NCI-H1105 treated with DMSO at 0.1 percent for 48 hours (cell line): Measurements from ENCODE around the gene LIPT2.

Experiments
- DNase-seq: peaks from one replicate; lab custom pipeline; 2025; lab: John Stamatoyannopoulos, UW

Gene LIPT2

DNA sequence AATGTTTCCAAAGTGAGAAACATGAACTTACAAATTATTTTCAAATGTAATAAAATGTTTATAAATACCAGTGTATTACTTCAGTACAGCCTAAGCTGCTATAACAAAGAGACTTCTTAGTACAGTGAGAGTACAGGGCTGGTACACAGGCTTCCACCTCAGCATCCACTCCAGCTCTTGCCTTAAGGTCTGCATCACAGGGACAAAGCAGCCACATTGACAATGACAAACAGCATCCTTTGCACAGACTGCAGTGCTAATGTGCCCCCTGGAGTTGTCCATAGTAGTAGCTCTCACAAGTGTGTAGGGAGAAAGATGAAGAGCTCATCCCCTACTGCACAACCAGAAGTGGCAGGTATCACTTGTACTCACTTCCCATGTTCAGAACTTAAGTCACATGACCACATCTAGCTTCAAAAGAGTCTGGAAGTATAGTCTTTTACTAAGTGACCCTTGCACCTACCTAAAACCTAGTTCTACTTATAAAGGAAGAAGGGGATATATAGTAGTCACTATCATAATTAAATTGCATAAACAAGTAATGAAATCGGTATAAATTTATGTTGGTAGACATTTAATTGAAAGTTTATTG is 10.7 kb upstream of the LIPT2 start:
- DNase-seq, result no peak

DNA sequence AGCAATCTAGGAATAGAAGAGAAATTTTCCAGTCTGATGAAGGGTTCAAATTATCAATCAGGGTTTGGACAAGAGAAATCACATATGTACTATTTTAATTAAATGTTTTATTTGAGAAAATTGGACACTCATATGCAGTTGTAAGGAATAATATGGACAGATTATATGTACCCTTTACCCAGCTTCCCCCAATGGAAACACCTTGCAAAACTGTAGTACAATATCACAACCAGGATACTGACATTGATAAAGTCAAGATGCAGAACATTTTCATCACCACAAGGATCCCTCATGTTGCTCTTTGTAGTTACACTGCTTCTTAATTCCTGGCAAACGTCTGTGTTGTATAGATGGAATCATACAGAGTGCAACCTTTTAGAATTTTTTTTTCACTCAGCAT is 1.4 kb upstream of the LIPT2 start:
- no peak for DNase-seq

DNA sequence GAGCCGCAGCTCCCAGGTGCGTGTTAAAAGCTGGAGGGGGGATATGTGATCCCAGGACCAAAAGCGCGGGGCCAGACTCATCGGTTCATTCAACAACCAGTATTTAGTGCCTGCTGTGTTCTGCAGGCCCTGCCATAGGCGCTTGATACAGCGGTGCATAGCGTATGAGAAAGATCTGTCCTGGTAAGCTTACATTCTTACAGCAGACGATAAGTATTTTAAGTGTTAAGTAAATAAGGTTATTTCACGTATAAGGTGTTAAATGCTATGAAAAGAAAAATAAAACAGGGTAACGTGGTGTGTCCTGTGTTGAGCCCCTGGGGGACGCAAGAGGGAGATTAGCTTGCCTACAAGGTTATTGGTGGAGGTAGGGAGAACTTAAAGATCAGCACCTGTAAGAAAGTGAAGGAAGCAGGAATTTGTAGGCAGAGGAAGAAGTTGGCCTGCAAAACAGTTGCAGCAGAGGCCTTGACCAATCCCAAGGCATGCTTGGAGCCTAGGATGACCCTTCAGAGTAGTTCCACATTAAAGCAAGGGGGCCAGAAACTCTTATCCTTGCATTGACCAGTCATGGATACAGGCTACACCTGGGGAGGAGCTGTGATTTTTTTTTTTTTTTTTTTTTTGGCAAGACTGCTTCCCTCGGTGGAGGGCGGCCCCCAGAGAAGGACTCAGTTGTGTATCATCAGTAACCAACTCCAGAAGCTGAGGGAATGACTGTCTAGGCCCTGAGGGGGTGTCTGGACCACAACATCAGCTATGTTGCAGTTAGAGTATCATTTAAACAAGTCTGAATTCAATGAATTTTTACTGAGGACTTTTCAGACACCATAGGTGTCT is 487 bp upstream of the LIPT2 start:
- DNase-seq, result peak; percentile 85

DNA sequence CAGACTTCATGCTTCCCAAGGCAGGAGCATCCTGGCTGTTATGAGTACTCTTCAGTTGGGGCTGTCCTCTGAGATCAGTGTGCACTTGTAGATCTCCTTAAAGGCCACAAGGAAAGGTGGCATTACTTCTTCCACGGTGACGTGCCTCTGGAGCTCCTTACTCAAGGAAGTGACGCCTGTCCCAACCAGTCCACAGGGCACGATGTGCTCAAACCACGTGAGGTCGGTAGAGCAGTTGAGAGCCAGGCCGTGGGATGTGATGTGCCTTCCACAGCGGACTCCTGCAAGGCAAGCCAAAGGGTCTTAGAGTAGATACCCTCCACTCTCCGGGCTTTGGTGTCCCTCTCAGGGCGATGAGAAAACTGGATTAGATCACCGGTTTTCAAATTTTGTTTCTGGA is 1.4 kb downstream of the LIPT2 start:
- DNase-seq, result no peak

DNA sequence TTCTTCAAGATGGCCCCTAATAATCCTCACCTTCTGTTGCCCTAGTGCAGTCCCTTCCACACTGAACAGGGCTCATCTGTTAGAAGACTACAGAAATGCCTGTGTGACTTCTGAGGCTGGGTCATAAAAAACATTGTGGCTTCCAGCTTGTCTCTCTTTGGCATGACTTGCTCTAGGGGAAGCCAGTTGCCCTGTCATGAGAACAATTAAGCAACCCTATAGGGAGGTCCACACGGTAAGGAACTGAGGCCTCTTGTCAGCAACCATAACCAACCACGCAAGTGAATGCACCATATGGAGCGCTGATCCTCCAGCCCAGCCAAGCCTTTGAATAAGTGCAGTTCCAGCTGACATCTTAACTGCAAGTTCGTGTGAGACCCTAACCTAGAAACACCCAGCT is 2.6 kb downstream of the LIPT2 start:
- no peak for DNase-seq

DNA sequence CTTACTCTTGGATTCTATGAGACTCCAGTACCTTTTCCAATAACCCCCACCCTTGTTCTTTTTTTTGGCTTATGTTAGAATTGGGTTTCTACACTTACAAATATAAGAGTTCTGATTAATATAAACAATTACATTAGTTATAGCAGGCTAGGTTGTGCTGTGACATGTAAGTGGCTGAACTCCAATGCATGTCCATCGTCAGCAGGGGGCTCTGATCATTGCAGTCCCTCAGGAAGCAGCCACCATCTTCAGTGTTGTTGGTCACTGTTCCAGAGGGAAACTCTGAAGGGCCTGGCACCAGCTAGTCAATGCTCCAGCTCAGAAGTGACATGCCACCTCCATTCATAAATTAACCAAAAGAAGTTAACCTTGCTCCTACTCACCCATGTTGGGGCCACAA is 5.6 kb downstream of the LIPT2 start:
- DNase-seq, result no peak

DNA sequence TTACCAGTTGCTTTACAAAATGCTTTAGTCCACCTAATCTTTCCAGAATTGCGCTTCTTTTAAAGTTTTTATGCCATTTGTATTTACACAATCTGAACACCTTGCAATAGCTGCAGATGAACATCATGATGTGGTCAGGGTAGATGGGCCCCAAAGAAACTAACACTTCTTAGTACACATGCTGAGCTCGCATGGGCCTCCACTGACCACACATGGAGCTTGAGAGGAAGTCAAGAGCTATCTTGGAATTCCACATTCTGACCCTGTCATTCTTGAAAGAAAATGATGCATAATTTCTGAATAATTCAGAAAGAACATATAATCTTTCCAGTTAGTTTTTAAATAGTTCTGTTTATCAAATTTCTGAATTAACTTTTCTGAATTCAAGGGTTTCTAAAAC is 7.7 kb downstream of the LIPT2 start:
- DNase-seq, result no peak

DNA sequence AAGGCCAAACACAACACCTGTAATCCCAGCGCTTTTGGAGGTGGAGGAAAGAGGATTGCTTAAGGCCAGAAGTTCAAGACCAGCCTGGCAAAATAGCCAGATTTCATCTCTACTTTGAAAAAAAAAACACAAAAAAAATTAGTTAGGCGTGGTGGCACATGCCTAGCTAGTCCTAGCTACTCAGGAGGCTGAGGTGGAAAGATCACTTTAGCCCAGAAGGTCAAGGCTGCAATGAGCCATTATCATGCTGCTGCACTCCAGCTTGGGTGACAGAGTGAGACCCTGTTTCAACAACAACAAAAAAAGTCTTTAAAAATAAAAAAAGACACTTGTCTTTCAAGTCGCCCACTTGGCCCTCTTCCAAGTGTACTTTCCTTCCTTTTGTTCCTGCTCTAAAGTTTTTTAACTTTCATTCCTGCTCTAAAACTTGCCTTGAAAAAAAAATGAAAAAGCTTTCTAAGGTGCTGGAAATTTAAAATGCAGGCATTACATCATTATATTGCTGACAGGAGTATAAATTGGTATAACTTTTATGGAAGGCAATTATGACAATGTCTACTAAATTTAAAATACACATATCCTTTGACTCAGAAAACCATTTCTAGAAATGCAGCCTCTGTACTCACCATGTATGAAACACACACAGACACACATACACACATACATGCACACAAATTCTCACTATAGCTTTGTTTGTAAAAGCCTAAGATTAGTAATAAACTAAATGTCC is 12.7 kb downstream of the LIPT2 start:
- no peak for DNase-seq

DNA sequence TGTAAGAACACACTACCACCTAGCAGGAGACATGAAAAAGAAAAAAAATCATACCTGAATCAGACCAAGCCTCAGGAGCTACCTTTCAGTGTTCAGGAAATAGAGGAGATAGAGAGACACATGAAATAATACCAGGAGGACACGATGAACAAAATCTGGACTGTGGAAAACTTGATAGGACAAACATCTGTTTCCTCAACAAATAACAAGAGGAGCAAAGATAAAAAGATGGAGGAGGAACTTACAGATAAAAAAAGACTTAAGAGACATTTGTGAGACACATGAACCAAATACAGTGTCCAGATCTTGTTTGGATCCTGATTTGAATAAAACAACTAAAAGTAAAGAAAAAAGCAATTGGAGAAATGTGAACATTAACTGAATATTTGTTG is 13.8 kb downstream of the LIPT2 start:
- no peak for DNase-seq

DNA sequence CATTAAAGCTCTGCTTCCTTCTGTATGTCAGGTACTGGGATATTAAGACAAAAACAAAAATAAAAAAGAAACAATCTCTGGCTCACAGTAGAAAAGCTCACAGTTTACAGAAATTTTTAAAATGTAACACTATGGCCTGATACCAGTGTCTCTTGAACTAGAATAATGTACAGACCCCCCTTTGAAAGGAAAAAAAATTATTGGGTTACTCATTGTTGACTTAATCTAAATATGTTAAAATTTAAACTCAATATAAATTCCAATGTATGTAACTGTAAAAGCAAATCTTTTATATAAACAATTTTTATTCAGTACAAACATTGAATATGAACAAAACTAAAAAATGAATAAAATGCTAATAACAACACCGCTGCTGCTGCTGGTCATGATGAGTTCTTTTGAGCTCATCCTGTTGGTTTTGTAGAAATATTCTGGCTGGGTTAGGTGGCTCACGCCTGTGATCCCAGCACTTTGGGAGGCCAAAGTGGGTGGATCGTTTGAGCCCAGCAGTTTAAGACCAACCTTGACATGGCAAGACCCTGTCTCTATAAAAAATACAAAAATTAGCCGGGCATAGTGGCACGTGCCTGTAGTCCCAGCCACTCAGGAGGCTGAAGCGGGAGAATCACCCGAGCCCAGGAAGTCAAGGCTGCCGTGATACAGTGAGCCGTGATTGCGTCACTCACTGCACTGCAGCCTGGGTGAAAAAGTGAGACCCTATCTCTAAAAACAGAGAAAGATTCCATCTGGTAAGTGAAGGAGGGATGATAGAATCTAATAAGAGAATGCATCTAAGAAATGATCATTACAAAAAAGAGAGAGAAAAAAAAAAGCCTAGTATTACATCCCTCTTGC is 14.4 kb downstream of the LIPT2 start:
- DNase-seq, result no peak

DNA sequence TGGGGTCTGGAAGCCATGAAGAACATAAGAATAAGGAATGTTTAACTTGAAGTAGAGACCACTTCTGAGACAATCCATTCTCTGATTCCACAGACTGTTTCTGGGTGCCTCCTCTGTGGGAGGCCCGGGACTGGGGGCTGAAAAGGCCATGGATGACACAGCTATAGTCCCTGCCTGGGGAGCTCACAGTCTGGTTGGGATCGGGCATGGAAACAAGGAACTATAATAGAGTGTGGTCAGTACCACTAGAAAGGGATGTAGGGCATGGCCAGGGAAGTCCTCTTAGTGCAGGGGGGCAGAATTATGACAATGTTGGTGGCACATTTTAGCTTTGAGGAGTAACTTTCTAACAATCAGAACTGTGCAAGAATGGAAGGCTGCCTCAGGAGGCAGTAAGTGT is 17.0 kb downstream of the LIPT2 start:
- DNase-seq, result no peak

DNA sequence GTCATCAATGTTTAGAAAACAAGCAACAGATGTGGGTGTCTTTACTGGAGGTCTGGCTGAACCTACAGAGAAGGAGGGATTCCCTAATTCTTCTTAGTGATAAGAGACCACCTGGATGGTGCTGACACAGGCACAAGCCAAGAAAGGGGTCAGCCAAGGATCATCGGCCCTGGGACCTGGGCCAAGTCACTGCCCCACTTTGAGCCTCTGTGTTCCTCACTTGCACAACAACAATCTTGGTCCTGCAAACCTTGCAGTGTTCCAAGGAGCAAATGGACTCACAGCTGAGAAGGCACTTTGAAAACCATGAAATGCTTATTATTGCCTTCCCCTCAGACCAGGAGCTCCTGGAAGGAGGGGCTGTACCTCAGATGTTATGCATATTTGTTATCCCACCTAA is 19.2 kb downstream of the LIPT2 start:
- no peak for DNase-seq

DNA sequence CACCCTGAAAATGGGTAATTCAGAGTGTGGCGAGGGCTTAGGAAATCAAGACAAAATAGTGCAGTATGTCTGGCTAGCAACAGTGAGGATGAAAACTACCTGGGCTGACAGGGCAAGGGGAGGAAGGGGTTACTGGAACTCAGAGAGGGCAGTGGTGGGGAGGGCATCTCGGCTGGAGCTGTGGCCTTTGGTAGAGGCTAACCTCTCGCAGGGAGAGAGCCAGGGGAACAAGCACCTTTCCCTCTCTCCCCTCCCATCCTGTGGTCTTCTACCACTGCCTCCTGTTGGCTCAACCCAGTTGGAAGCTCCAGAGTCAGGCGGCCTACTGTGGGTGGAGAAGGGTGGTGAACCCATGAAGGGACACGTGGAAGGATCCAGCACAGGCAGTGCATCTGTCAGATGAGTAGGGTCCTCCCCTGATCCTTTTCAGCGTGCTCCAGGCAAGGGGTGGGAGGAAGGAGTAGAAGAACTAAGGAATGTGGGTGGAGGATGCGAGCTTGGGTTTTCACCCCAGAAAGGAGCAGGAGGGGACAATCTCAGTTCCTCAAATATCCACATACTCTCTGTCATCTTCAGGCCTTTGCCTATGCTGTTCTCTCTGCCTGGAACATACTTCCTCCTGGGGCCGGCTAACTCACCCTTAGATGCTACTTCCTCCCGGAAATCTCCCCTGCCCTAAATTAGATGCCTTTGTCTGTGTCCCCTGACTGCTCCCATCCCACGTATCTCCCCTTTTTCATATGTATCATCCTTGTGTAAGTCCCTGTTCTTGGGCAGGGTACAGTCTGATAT is 19.9 kb downstream of the LIPT2 start:
- no peak for DNase-seq

DNA sequence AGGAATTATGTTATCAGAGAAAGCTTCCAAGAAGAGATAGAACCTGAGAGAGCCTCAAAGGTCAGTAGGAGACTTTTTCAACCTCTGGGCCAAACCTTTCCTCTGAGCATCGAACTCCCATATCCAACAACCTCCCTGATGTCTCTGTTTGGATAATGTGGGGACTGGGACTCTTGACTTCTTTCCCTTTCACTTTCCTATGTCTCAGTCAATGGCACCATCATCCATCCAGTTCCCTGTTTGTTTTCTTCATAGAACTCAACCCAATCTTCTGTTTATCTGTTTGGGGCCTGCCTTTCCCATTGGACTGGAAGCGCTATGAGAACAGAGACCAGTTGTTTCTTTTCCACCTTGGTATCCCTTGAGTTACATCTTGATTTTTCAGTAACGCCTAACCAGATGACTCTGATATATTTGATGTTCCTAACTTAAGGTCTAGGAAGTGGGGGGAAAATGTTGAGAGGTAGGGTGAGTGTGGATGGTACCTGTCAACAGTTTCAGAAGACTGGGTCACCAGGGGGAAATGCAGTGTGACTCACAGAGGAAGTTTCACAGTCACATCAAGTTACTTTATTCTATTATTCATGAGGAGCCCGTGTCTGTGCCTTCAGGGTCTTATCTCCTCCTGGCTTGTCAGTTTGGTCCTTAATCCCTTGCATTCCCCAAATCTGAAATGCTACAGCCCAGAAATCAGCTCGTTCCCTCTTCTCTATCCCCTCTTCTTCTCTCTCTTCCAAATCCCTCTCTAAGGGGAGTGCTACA is 21.7 kb downstream of the LIPT2 start:
- DNase-seq, result no peak

DNA sequence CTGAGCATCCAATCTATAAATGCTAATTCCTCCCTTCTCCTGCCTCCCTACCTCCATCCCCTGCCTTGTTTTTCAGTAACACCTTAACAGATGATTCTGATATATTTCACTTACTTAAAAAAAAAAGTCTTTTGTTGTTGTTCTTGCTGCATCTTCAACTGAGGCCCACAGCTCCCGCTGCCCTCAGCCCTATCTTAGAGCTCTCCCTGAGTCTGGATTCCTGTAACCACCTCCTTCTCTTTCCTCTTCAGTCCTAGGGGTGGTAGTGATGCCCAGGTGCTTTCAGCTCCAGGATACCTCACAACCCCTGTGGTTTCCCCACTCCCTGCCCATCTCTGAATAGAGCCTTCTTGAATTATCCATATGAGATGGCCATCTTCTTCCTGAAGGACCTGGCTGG is 22.5 kb downstream of the LIPT2 start:
- DNase-seq, result no peak

DNA sequence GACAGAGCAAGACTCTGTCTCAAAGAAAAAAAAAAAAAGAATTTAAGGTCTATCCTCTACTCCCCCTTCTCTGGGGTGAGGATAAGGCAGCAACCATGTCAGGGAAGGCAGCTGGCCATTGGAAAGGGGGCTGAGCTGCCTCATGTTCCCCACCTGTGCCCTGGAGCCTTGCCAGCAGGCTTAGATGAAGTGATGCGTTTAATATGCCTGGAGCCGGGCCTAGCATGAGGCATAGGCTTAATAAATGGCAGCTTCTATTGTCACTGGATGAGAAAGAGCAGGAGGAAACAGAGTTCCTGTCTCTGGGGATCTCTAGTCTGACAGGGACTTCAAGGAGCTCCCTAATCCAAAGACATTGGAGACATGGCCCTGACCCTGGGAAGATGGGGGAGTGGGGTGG is 23.0 kb downstream of the LIPT2 start:
- peak; percentile 4 for DNase-seq

DNA sequence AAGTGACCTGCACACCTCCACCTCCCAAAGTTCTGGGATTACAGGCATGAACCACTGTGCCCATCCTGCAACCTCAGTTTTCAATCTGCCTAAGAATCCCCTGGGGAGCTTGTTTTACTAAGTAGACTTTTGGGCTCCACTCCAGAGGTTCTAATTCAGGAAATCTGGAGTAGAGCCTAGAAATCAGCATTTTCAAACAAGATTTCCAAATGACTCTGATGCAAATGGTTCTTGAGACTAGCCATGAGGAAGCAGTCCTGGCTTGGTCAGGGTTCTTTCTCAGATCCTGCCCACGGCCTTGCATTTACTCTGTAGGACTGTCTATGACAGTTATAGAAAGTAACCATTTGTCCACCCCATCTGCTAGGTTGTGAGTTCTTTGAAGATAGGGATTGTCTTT is 24.6 kb downstream of the LIPT2 start:
- DNase-seq, result no peak

DNA sequence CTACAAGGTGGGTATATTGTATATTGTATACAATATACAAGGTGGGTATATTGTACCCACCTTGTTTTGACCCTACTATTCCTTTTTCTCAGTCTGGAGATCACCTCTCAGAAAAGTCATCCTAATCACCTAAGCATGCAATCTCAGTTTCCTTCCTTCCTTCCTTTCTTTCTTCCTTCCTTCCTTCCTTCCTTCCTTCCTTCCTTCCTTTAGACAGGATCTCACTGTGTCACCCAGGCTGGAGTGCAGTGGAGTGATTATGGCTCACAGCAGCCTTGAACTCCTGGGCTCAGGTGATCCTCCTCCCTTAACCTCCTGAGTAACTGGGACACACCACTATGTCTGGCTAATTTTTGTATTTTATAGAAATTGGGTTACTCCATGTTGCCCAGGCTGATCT is 25.0 kb downstream of the LIPT2 start:
- DNase-seq, result no peak

DNA sequence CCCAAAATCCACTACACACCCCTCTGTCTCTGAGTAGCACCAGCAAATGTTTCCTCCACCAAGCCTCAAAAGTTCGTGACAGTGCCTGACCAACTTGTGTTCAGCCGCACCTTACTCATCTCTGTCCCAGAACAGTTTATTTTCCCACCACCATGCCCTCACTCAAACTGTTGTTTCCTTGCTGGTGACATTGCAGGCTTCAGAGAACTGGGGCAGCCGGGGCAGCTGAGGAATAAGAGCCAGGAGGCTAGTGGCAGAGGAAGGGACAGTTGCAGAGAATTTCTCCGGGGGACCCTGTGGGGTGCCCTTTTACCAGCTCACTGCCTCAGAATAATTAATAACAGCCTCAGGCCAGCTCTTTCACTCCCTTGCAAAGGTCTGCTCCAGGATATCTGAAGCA is 25.5 kb downstream of the LIPT2 start:
- no peak for DNase-seq
